GM18508 (cell line): ENCODE results near the gene ARHGEF12.

Source experiments
- ATAC-seq: cut with Tn5 transposase; IDR thresholded peaks from one replicate; pipeline ENCODE4 v1.9.1; 2021; ENCODE audit warnings: moderate number of reproducible peaks; ENCODE audit not compliant: insufficient read depth, unreplicated experiment

The ARHGEF12 gene

DNA sequence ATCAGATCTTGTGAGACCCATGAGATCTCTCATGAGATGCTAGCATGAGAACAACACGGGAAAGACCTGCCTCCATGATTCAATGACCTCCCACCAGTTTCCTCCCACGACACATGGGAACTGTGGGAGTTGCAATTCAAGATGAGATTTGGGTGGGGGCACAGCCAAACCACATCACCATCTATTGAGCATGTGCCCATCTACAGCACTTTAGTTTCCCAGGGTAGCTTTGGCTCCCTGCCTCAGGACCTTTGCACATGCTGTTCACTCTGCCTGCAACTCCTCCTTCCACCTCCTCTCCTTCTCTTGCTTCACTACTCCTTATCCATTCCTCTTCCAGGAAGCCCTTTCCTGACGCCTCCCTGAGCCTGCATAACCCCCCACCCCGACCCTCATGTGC is 192.5 kb downstream of the ARHGEF12 start:
- ATAC-seq: no peak

DNA sequence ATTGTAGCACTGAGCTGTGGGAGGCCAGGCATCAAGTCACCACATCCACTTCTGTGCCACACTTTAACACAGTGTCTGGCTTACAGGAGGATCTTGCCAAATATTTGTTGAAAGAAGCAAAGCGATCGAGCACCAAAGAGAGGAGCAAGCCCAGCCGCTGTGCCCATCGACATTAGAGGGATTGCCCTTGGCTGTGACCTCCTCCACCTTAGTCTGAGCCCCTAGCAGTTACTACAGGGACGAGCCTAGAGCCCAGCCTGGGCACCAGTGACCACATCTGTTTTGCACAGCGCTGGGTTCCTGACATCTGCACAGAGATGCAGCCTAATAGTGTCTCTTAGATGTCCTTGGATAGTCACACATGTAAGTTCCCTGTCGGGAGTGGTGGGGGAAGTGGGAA is 193.0 kb downstream of the ARHGEF12 start:
- ATAC-seq: no peak

- ATAC-seq: no peak
Measured at GRCh38 chr11:120529911-120530310, 193.7 kb downstream of the ARHGEF12 start.

GRCh38 chr11:120532082-120532831 is 196.0 kb downstream of the ARHGEF12 start:
- no peak for ATAC-seq

DNA sequence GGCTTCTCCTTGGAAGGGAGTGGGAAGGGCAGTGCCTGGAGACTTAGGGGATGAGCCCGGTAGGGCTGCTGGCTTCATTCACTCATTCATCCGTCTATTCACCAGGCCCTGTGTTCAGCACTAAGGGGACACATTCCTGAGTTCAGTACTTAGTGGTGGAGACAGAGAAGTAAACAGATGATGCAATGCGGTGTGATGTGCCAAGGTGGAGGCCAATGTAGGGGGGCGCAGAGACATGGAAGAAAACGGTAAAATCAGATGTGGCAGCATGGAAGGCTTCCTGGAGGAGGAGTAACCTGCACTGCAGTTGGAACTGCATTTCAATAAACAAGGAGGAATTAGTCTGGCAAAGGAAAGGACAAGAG is 196.6 kb downstream of the ARHGEF12 start:
- ATAC-seq: no peak

GRCh38 chr11:120536091-120536796 is 200.0 kb downstream of the ARHGEF12 start:
- ATAC-seq: no peak

DNA sequence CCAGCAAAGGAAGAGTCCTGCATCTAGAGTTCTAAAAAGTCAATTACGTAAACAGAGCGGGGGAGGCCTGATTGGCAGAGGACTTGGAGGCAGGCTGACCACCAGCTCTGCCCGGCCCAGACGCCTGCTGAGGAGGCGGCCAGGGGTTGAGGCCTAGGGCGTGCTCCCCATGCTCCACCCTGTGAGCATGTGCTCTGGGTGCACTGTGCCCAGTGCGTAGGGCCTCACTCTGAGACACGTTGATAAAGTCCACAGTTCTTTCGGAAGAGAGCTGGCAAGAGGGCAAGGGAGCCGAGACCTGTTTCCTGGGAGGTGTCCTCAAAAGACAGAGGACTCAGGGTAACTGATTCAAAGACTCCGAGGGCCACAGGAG is 200.6 kb downstream of the ARHGEF12 start:
- ATAC-seq: no peak

- ATAC-seq: no peak
Measured at GRCh38 chr11:120537996-120538395, 201.8 kb downstream of the ARHGEF12 start.

DNA sequence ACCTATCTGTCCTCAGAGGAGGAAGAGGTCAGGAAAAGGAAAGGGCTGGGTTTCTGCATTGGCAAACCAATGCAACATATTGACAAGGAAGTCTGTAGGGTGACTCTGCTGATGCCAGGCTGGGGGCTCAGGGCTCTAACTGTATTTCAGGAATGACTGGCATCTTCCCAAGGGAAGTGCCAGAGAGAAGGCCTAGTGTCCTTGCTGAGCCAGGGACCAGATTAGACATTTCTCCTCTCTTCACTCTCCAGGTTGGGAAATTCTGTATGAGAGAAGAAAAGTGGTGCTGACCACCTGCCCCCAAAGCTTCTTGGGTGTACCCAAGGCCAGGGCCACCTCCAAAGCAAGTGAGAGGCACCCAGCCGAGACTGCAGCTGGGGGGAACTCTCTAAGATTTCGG is 202.5 kb downstream of the ARHGEF12 start:
- ATAC-seq: no peak
